ENCODE results near the gene RPTOR. TPM values are rescaled to one million over a fixed set of nuclear protein-coding genes. Genes with fewer than 3 reads are reported as not detected.

RPTOR gene
- total RNA-seq, 4 donors from 2014 or later: 19.0 to 48.3 (median 27.3) TPM

DNA sequence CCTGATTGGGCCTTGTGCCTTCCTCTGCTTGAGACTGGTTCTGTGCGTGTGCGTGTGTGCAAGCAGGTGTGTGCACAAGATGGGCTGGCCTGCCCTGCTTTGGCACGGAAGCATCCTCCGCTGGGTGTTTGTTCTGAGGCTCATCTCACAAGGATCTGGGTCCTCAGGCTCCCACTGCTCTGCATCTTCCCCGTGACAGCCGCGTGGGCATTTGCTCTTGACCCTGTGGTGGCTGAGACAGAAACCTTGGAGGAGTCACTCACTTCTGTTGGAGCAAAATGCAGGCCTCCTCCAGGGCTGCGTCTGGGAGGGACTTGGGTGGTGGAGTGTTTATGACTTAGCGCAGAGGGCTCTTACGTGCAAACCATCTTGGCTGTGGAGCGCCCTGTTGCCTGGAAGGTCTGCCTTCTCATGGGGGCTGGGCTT, 119.2 kb downstream of the RPTOR start:
- peak; percentile 43 to 51 for DNase-seq

DNA sequence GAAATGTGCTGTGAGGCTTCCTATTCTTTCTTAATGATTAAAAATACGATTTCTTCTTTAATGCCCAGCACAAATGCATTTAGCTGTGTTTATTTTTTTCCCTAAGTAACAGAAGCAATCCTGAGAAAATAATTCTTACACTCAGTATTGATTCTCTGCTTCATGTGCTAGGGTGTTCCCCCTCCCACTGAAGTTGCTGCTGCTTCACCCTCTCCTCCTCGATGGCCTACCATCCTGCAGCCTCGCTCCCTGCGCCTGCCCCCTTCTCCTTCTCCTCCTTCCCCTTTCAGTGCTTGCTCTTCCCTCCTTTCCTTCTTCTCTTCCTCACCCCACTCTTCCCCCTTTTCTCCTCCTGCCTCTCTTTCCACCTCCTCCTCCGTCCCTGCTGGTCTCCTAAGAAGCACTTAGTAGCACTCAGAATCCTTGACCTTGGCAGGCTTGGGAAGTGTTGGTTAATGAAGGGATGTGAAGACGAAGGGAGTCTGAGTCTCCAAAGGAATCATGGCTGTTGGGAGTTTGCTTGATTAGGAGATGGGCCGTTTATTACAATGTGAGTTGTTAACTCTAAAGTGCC, 119.7 kb downstream of the RPTOR start:
- Histone ChIP-seq H3K36me3 (no peaks in the 10 kb centered on the region), H3K9me3 (no peaks in the 10 kb centered on the region), H3K4me1 (no peaks in the 10 kb centered on the region), H3K4me3 (no peak overlapping the region), H3K27me3 (no peaks in the 10 kb centered on the region), H3K27ac (peak overlapping the region; percentile 53 to 62)
- intact Hi-C loops (cut with DNase I; ENCODE audit: low total_unique reads): no loop called here
- TF ChIP-seq CTCF (IDR thresholded peaks at IDR 0.05): no peak
- no peak for TF ChIP-seq POLR2A (IDR thresholded peaks at IDR 0.05)
- no peak for DNase-seq

More for the DNA sequence above, 119.2 kb downstream of the RPTOR start:
- no peak overlapping the region for H3K4me3 ChIP-seq
- no peaks in the 10 kb centered on the region for H3K36me3 ChIP-seq
- intact Hi-C loops (cut with DNase I; ENCODE audit: low total_unique reads): no loop called here
- no peak for TF ChIP-seq CTCF (IDR thresholded peaks at IDR 0.05)
- TF ChIP-seq POLR2A (IDR thresholded peaks at IDR 0.05): no peak
- H3K27me3 ChIP-seq: no peaks in the 10 kb centered on the region
- peak overlapping the region; percentile 53 to 62 for H3K27ac ChIP-seq
- H3K4me1 ChIP-seq: no peaks in the 10 kb centered on the region
- no peaks in the 10 kb centered on the region for H3K9me3 ChIP-seq

DNA sequence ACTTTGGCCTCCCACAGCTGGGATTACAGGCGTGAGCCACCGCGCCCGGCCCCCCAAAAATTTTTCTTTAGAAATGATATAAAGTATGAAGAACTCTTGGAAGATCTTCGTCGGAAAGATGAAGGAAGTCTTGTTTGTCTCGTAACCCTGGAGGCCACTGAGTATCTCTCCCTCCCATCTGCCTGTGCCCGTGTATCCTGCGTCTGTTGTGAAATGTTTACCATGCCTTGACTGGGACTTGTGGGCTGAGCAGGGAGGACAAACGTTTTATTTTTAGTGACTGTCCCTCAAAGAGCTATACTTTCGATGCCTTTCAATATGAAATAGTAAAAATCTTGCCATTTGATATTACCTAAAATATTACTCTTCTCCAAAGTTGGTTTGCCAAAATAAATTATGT, 121.2 kb downstream of the RPTOR start:
- H3K27me3 ChIP-seq: no peaks in the 10 kb centered on the region
- intact Hi-C loops (cut with DNase I; ENCODE audit: low total_unique reads): no loop called here
- no peak for DNase-seq
- H3K4me3 ChIP-seq: no peak overlapping the region
- H3K27ac ChIP-seq: no peak overlapping the region
- no peaks in the 10 kb centered on the region for H3K9me3 ChIP-seq
- no peaks in the 10 kb centered on the region for H3K4me1 ChIP-seq
- TF ChIP-seq CTCF (IDR thresholded peaks at IDR 0.05): no peak
- TF ChIP-seq POLR2A (IDR thresholded peaks at IDR 0.05): no peak
- H3K36me3 ChIP-seq: no peaks in the 10 kb centered on the region

- Histone ChIP-seq H3K27me3 (no peaks in the 10 kb centered on the region), H3K4me3 (no peak overlapping the region), H3K36me3 (no peaks in the 10 kb centered on the region), H3K27ac (no peak overlapping the region), H3K4me1 (no peaks in the 10 kb centered on the region), H3K9me3 (no peaks in the 10 kb centered on the region)
- no peak for DNase-seq
- TF ChIP-seq POLR2A (IDR thresholded peaks at IDR 0.05) (no peak), CTCF (IDR thresholded peaks at IDR 0.05) (no peak)
- intact Hi-C loops (cut with DNase I; ENCODE audit: low total_unique reads): no loop called here
Observed at GRCh38 chr17:80666867-80667266, 122.2 kb downstream of the RPTOR start.

DNA sequence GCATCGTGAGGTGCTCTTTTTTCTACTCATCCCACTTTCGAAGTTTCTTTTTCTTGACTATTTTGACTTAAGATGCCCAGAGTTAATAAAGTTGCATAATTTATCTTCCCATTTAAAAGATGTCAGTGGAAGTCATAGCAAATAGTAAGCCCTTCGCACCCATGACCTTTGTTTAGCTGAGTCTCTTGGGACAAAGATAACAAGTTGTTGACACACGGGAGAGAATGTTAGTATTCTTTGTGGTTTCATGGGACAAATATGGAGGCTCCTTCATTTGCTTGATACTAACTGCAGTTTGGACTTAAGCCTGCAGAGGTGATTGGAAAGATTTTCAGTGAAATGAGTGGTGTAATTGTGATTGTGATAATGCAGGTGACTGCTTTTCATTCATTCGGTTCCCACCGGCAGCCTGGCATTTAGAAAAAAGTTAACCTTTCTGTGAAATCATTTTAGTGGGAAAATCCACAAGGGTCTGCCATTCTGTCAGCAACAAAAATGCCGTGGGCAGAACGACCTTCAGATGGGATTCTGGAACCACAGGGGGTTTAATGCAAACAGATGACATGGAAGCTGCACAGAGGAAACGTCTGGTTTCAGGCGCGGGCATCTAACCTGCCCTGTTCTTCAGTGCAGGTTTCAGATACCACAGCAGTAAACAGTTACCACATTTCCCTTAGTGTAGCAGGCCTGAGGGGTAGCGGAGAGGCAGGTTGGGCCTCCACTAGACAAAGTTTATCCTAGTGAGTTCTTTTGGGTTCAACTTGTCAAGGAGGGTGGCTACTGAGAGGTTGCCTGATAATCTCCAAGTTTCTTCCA, 123.0 kb downstream of the RPTOR start:
- no peak for TF ChIP-seq POLR2A (IDR thresholded peaks at IDR 0.05)
- TF ChIP-seq CTCF (IDR thresholded peaks at IDR 0.05): no peak
- H3K4me1 ChIP-seq: no peaks in the 10 kb centered on the region
- no peaks in the 10 kb centered on the region for H3K27me3 ChIP-seq
- intact Hi-C loops (cut with DNase I; ENCODE audit: low total_unique reads): no loop called here
- no peaks in the 10 kb centered on the region for H3K36me3 ChIP-seq
- H3K9me3 ChIP-seq: no peaks in the 10 kb centered on the region
- no peak overlapping the region for H3K4me3 ChIP-seq
- DNase-seq: no peak
- H3K27ac ChIP-seq: no peak overlapping the region
